AG09309 (cell line): Measurements from ENCODE around the gene TXNDC8.

Experiments used
- DNase-seq: peaks from one replicate; pipeline ENCODE4 v3.0.0-alpha.2; 2010; ENCODE audit warnings: low read depth
- H3K4me3 ChIP-seq: 2 replicates; pipeline ENCODE4 v1.5.1; 2011; ENCODE audit warnings: mild to moderate bottlenecking, low read depth, low read length, moderate library complexity; ENCODE audit not compliant: control insufficient read depth
- TF ChIP-seq, protein P1 (sequence below): IDR thresholded peaks from 2 replicates; pipeline ENCODE4 v1.5.1; 2011; ENCODE audit warnings: mild to moderate bottlenecking, low read depth, low read length, inconsistent platforms; ENCODE audit not compliant: insufficient read depth, control insufficient read depth; ENCODE audit errors: missing control alignments

The TXNDC8 gene

GRCh38 chr9:110303133-110303532, 34.5 kb downstream of the TXNDC8 start:
- DNase-seq = peak; percentile 56
- TF ChIP-seq, protein P1, sequence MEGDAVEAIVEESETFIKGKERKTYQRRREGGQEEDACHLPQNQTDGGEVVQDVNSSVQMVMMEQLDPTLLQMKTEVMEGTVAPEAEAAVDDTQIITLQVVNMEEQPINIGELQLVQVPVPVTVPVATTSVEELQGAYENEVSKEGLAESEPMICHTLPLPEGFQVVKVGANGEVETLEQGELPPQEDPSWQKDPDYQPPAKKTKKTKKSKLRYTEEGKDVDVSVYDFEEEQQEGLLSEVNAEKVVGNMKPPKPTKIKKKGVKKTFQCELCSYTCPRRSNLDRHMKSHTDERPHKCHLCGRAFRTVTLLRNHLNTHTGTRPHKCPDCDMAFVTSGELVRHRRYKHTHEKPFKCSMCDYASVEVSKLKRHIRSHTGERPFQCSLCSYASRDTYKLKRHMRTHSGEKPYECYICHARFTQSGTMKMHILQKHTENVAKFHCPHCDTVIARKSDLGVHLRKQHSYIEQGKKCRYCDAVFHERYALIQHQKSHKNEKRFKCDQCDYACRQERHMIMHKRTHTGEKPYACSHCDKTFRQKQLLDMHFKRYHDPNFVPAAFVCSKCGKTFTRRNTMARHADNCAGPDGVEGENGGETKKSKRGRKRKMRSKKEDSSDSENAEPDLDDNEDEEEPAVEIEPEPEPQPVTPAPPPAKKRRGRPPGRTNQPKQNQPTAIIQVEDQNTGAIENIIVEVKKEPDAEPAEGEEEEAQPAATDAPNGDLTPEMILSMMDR = no peak
- no peak overlapping the region for H3K4me3 ChIP-seq

- no peak overlapping the region for H3K4me3 ChIP-seq
- TF ChIP-seq, protein P1 = no peak
- DNase-seq = no peak
These were observed 39.5 kb downstream of the TXNDC8 start for GRCh38 chr9:110298043-110298605.

- TF ChIP-seq, protein P1 = no peak
- DNase-seq = no peak
These were observed 44.4 kb downstream of the TXNDC8 start for GRCh38 chr9:110293248-110293647.

GRCh38 chr9:110291921-110292557, 45.6 kb downstream of the TXNDC8 start:
- TF ChIP-seq, protein P1 = no peak
- DNase-seq = no peak
- no peak overlapping the region for H3K4me3 ChIP-seq

More at GRCh38 chr9:110293248-110293647, 44.4 kb downstream of the TXNDC8 start:
- H3K4me3 ChIP-seq = no peak overlapping the region

DNA sequence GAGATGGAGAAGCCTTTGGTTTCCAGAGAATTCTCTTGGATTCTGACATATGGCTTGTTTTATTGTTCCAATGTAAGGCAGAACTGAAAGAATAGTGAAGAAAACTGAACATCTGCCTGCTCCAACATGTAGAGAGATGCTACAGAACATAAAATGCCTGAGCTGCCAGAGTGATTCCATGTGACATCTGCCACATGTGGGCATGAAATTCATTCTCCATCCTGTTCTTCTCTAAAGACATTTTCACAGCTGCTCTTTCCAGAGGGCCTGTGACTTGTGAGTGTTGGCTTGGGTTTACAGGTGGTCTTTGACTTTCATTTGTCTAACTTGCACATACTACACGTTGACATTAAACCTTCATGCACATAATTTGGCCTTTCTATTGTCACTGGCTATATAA, 47.7 kb downstream of the TXNDC8 start:
- DNase-seq = no peak
- TF ChIP-seq, protein P1 = no peak
- H3K4me3 ChIP-seq = no peak overlapping the region

GRCh38 chr9:110288503-110288902, 49.2 kb downstream of the TXNDC8 start:
- no peak for DNase-seq
- no peak overlapping the region for H3K4me3 ChIP-seq
- TF ChIP-seq, protein P1 = no peak
